Body of pancreas (tissue), 4 donors: ENCODE results near the gene NPNT.

ENCODE experiments used
- CTCF ChIP-seq, 7 experiments: fragments of 450-650 bp in 4 of 7; fragments of 200-600 bp in 3 of 7; sonication (generic) in 3 of 7; IDR thresholded peaks; one replicate each; pipeline ENCODE4 v1.5.1; 2016 to 2019; ENCODE audit warnings: antibody characterized with exemption in 7 of 7
- POLR2A ChIP-seq, 3 donors: fragments of 450-650 bp; IDR thresholded peaks; one replicate each; pipeline ENCODE4 v1.6.1; 2016; ENCODE audit warnings: antibody characterized with exemption in 3 of 3, mild to moderate bottlenecking in 2 of 3

GRCh38 chr4:106010761-106011160 is 115.5 kb downstream of the NPNT start:
- TF ChIP-seq CTCF (IDR thresholded peaks at IDR 0.05), result no peak
- TF ChIP-seq POLR2A (IDR thresholded peaks at IDR 0.05), result no peak
